ENCODE data around the gene RECK.
"Not testable (repeated sequence)": the region's sequence is repeated elsewhere in the genome, so short reads cannot be mapped to it uniquely, and the experiment has no call there.

Gene RECK

GRCh38 chr9:36036780-36037548 is at the start of gene RECK:
Gene RECK, plus strand, starts transcription at chr9:36036913. Its CDS starts 86 bp downstream, at chr9:36036999.
- Histone ChIP-seq H3K4me3 (ENCODE audit: severe bottlenecking) (peak within 1 kb of the TSS; percentile 74), H3K4me1 (ENCODE audit: insufficient read depth, poor library complexity, severe bottlenecking) (peaks cover 16% of the 10 kb centered on the region), H3K36me3 (ENCODE audit: low read depth) (no peaks in the 10 kb centered on the region), H3K27ac (ENCODE audit: poor library complexity, severe bottlenecking) (peak within 1 kb of the TSS; percentile 6), H3K9me3 (ENCODE audit: severe bottlenecking) (no peaks in the 10 kb centered on the region), H3K27me3 (ENCODE audit: insufficient read depth, poor library complexity, severe bottlenecking) (no peaks in the 10 kb centered on the region)
- peak; percentile 86 for ATAC-seq (ENCODE audit: low read depth)
- peak; percentile 87 for DNase-seq (ENCODE audit: low spot score)
- no peak for TF ChIP-seq CTCF (IDR thresholded peaks at IDR 0.05; ENCODE audit: poor library complexity, severe bottlenecking)

GRCh38 chr9:35990155-35990554 is 46.6 kb upstream of the RECK start:
- no peak for TF ChIP-seq CTCF (IDR thresholded peaks at IDR 0.05; ENCODE audit: poor library complexity, severe bottlenecking)
- ATAC-seq (ENCODE audit: low read depth) (no peak), DNase-seq (ENCODE audit: low spot score) (no peak)
- no peak overlapping the region for H3K27ac ChIP-seq (ENCODE audit: poor library complexity, severe bottlenecking)
- no peaks in the 10 kb centered on the region for H3K9me3 ChIP-seq (ENCODE audit: severe bottlenecking)
- no peaks in the 10 kb centered on the region for H3K4me1 ChIP-seq (ENCODE audit: insufficient read depth, poor library complexity, severe bottlenecking)
- peaks cover 5% of the 10 kb centered on the region for H3K27me3 ChIP-seq (ENCODE audit: insufficient read depth, poor library complexity, severe bottlenecking)
- no peaks in the 10 kb centered on the region for H3K36me3 ChIP-seq (ENCODE audit: low read depth)
- no peak overlapping the region for H3K4me3 ChIP-seq (ENCODE audit: severe bottlenecking)

- not testable (repeated sequence) for H3K27me3 ChIP-seq (ENCODE audit: insufficient read depth, poor library complexity, severe bottlenecking)
Observed at GRCh38 chr9:35993136-35993535, 43.6 kb upstream of the RECK start.

GRCh38 chr9:35993976-35994720 is 42.6 kb upstream of the RECK start:
- Histone ChIP-seq H3K27me3 (ENCODE audit: insufficient read depth, poor library complexity, severe bottlenecking) (no peaks in the 10 kb centered on the region), H3K9me3 (ENCODE audit: severe bottlenecking) (no peaks in the 10 kb centered on the region), H3K27ac (ENCODE audit: poor library complexity, severe bottlenecking) (no peak overlapping the region), H3K4me1 (ENCODE audit: insufficient read depth, poor library complexity, severe bottlenecking) (no peaks in the 10 kb centered on the region), H3K4me3 (ENCODE audit: severe bottlenecking) (no peak overlapping the region), H3K36me3 (ENCODE audit: low read depth) (no peaks in the 10 kb centered on the region)
- ATAC-seq (ENCODE audit: low read depth) (no peak), DNase-seq (ENCODE audit: low spot score) (no peak)
- no peak for TF ChIP-seq CTCF (IDR thresholded peaks at IDR 0.05; ENCODE audit: poor library complexity, severe bottlenecking)

More at GRCh38 chr9:35993136-35993535, 43.6 kb upstream of the RECK start:
- not testable (repeated sequence) for H3K27ac ChIP-seq (ENCODE audit: poor library complexity, severe bottlenecking); ATAC-seq (ENCODE audit: low read depth); DNase-seq (ENCODE audit: low spot score); H3K4me3 ChIP-seq (ENCODE audit: severe bottlenecking); H3K9me3 ChIP-seq (ENCODE audit: severe bottlenecking); H3K4me1 ChIP-seq (ENCODE audit: insufficient read depth, poor library complexity, severe bottlenecking); H3K36me3 ChIP-seq (ENCODE audit: low read depth)

GRCh38 chr9:35994959-35995358 is 41.8 kb upstream of the RECK start:
- DNase-seq (ENCODE audit: low spot score), result no peak

More at GRCh38 chr9:35994959-35995358, 41.8 kb upstream of the RECK start:
- Histone ChIP-seq H3K27me3 (ENCODE audit: insufficient read depth, poor library complexity, severe bottlenecking) (no peaks in the 10 kb centered on the region), H3K4me3 (ENCODE audit: severe bottlenecking) (no peak overlapping the region), H3K27ac (ENCODE audit: poor library complexity, severe bottlenecking) (no peak overlapping the region), H3K9me3 (ENCODE audit: severe bottlenecking) (no peaks in the 10 kb centered on the region), H3K4me1 (ENCODE audit: insufficient read depth, poor library complexity, severe bottlenecking) (no peaks in the 10 kb centered on the region), H3K36me3 (ENCODE audit: low read depth) (no peaks in the 10 kb centered on the region)
- no peak for ATAC-seq (ENCODE audit: low read depth)
- no peak for TF ChIP-seq CTCF (IDR thresholded peaks at IDR 0.05; ENCODE audit: poor library complexity, severe bottlenecking)
